Spleen (tissue), 7 donors: ENCODE results near the gene SUV39H2.

ENCODE experiments used
- CTCF ChIP-seq, 11 experiments: fragments of 200-600 bp in 7 of 11; fragments of 450-650 bp in 4 of 11; sonication (generic) in 4 of 11; IDR thresholded peaks in 8 of 11; conservative IDR thresholded peaks in 3 of 11; 1 replicate in 7 of 11; 2 replicates in 4 of 11; pipeline versions ENCODE4 v1.4.0 to v1.8.0; 2016 to 2021; ENCODE audit warnings: antibody characterized with exemption in 11 of 11, inconsistent platforms in 4 of 11, mild to moderate bottlenecking in 1 of 11
- POLR2A ChIP-seq, 3 donors: fragments of 450-650 bp; IDR thresholded peaks; one replicate each; pipeline ENCODE4 v1.5.1; 2017; ENCODE audit warnings: antibody characterized with exemption in 3 of 3, mild to moderate bottlenecking in 1 of 3
- donor health status: DM: no; HTN: no; CAD: no; lungs with moderate emphysema.
- donor health status: DM: no; HTN: no; CAD: no.
- donor health status: DM: no; HTN: no; CAD: no.

GRCh38 chr10:14836208-14836607 is 42.5 kb upstream of the SUV39H2 start:
- TF ChIP-seq POLR2A (IDR thresholded peaks at IDR 0.05): no peak
- TF ChIP-seq CTCF (IDR thresholded peaks at IDR 0.05 in 8 of 11, conservative IDR thresholded peaks at IDR 0.05 in 3 of 11): no peak
